Upper lobe of left lung (tissue), 6 donors: ENCODE measurements around the gene DZIP1L. TPM values are rescaled to one million over a fixed set of nuclear protein-coding genes. Genes with fewer than 3 reads are reported as not detected.

Source experiments
- ATAC-seq, 2 donors: fragments of 200-7000 bp; cut with Tn5 transposase; one replicate each; pipeline ENCODE4 v1.9.1; 2022; ENCODE audit warnings: mild to moderate bottlenecking in 2 of 2, moderate library complexity in 2 of 2; ENCODE audit not compliant: low FRiP score in 2 of 2
- DNase-seq, 2 donors: peaks; one replicate each; pipeline ENCODE4 v3.0.0-alpha.2; 2019 to 2020
- H3K27ac ChIP-seq, 4 donors: fragments of 200-600 bp; sonication (generic); one replicate each; pipeline ENCODE4 v1.5.1; 2016 to 2019
- H3K27me3 ChIP-seq, 4 donors: fragments of 200-600 bp; sonication (generic); one replicate each; pipeline ENCODE4 v1.5.1; 2017 to 2019
- H3K36me3 ChIP-seq, 4 donors: fragments of 200-600 bp; sonication (generic); one replicate each; pipeline ENCODE4 v1.5.1; 2016 to 2019
- H3K4me1 ChIP-seq, 4 donors: fragments of 200-600 bp; sonication (generic); one replicate each; pipeline ENCODE4 v1.5.1; 2018 to 2019
- H3K4me3 ChIP-seq, 4 donors: fragments of 200-600 bp; sonication (generic); one replicate each; pipeline ENCODE4 v1.5.1; 2017 to 2019; ENCODE audit warnings: mild to moderate bottlenecking in 2 of 4, moderate library complexity in 1 of 4
- H3K9me3 ChIP-seq, 4 donors: fragments of 200-600 bp; sonication (generic); one replicate each; pipeline ENCODE4 v1.5.1; 2018 to 2019
- EP300 ChIP-seq, 4 donors: sonication (generic); formaldehyde crosslinking; IDR thresholded peaks; one replicate each; pipeline ENCODE4 v1.5.1; 2017; ENCODE audit warnings: antibody characterized with exemption in 4 of 4, control low read depth in 2 of 4
- POLR2A ChIP-seq, 4 donors: fragments of 450-650 bp; IDR thresholded peaks; one replicate each; pipeline ENCODE4 v1.5.1; 2016 to 2017; ENCODE audit warnings: antibody characterized with exemption in 4 of 4, mild to moderate bottlenecking in 2 of 4
- POLR2AphosphoS5 ChIP-seq, 2 donors: sonication (generic); formaldehyde crosslinking; IDR thresholded peaks; one replicate each; pipeline ENCODE4 v1.5.1; 2017; ENCODE audit warnings: antibody characterized with exemption in 2 of 2
- WGBS, 2 donors: methylation state at CpG; one replicate each; pipeline ENCODE4 v1.1.5; 2017 to 2018; 5-methylcytosine and 5-hydroxymethylcytosine counted together
- total RNA-seq, 6 donors: library from RNA; depleted of rRNA in 4 of 6; stranded (reverse); fragments of >200 nt in 4 of 6; gene quantifications; one replicate each; pipeline versions ENCODE4 v1.1.0 to v1.2.1, GENCODE V29; 2016 to 2021
- TF ChIP-seq, protein P1 (sequence below), 6 experiments: fragments of 450-650 bp in 4 of 6; fragments of 200-600 bp in 2 of 6; sonication (generic) in 2 of 6; IDR thresholded peaks; one replicate each; pipeline ENCODE4 v1.5.1; 2016 to 2019; ENCODE audit warnings: antibody characterized with exemption in 6 of 6
- donor health status: DM: no; HTN: no; CAD: no; lungs with moderate emphysema.
- donor health status: DM: no; HTN: yes; CAD: no; lungs with severe emphysema.

DZIP1L gene
- total RNA-seq, 6 donors from 2014 or later, result 15.9 to 97.4 (median 24.5) TPM

DNA sequence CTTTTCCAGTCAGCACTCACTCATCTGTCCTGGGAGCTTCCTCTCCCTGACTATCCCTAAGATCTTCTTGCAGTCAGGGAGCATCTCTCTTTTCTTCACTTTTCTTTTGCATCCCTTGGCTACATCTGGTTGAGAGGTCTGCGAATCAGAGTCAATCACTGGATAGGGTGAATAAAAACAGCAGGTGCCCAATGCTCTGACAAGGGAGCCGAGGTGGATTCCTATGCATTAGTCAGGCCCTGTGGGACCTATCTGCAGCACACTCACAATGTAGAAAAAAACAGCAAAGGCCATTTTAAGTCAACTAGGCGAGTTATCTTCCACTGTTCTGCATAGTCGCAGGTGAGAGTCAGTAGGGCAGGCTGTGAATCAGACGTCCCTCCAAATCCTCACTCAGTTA, 35.5 kb downstream of the DZIP1L start:
- Histone ChIP-seq H3K4me3 (no peak overlapping the region), H3K4me1 (no peaks in the 10 kb centered on the region), H3K27ac (no peak overlapping the region), H3K36me3 (peaks cover 0 to 42% (median 12%) of the 10 kb centered on the region in 4 donors), H3K9me3 (no peaks in the 10 kb centered on the region), H3K27me3 (no peaks in the 10 kb centered on the region)
- ATAC-seq (no peak), DNase-seq (no peak)
- TF ChIP-seq, protein P1, sequence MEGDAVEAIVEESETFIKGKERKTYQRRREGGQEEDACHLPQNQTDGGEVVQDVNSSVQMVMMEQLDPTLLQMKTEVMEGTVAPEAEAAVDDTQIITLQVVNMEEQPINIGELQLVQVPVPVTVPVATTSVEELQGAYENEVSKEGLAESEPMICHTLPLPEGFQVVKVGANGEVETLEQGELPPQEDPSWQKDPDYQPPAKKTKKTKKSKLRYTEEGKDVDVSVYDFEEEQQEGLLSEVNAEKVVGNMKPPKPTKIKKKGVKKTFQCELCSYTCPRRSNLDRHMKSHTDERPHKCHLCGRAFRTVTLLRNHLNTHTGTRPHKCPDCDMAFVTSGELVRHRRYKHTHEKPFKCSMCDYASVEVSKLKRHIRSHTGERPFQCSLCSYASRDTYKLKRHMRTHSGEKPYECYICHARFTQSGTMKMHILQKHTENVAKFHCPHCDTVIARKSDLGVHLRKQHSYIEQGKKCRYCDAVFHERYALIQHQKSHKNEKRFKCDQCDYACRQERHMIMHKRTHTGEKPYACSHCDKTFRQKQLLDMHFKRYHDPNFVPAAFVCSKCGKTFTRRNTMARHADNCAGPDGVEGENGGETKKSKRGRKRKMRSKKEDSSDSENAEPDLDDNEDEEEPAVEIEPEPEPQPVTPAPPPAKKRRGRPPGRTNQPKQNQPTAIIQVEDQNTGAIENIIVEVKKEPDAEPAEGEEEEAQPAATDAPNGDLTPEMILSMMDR (IDR thresholded peaks at IDR 0.05), result no peak
- TF ChIP-seq EP300 (IDR thresholded peaks at IDR 0.05) (no peak), POLR2A (IDR thresholded peaks at IDR 0.05) (no peak), POLR2AphosphoS5 (IDR thresholded peaks at IDR 0.05) (no peak)
- 90 to 94% methylated on average over 5 of the region's 5 CpGs for WGBS, 2 donors

DNA sequence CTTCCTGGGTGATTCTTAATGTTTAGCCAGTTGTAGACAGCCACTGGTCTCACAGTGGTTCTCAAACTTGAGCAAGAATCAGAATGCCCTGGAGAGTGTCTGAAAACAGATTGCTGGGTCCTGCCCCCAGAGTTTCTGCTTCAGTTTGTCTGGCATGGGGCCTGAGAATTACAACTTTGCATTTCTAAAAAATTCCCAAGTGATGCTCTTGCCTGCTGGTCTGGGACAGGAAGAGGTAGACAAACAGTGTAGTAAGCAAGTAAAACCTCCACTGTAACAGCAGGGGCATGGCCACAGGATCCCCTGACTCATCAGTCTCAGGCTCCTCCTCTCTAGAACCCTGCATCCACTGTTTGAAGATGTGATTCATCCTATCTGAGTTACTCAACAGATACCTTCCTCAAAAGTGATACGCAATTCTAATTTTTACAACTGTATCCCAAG, 36.5 kb downstream of the DZIP1L start:
- peak in 1 of 2 donors; percentile 62 for ATAC-seq
- TF ChIP-seq POLR2AphosphoS5 (IDR thresholded peaks at IDR 0.05), result no peak
- TF ChIP-seq EP300 (IDR thresholded peaks at IDR 0.05), result no peak
- no peak for TF ChIP-seq POLR2A (IDR thresholded peaks at IDR 0.05)
- TF ChIP-seq, protein P1 (IDR thresholded peaks at IDR 0.05), result no peak
- 72 to 90% methylated on average over 1 of the region's 1 CpG for WGBS, 2 donors
- Histone ChIP-seq H3K36me3 (peaks cover 0 to 33% (median 7%) of the 10 kb centered on the region in 4 donors), H3K4me1 (no peaks in the 10 kb centered on the region), H3K9me3 (no peaks in the 10 kb centered on the region), H3K4me3 (no peak overlapping the region), H3K27me3 (no peaks in the 10 kb centered on the region), H3K27ac (no peak overlapping the region)
- no peak for DNase-seq

DNA sequence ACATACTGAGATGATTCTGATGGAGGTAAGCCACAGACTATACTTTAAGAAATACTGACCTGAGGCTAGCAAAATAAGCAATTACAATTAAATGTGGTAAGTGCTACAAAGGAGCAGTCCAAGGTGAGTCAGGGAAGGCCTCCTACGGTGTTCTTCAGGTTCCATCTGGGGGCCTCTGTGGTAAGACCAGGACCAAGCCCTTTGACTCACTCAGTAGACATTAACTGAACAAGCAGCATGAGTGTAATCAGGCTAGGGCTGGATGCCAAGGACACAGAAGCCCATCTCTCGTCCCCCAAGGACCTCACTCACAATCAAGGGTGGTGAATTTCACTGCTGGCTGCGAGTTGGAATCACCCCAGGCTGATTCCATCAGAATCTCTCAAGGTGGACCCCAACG, 37.3 kb downstream of the DZIP1L start:
- DNase-seq (no peak), ATAC-seq (no peak)
- TF ChIP-seq POLR2A (IDR thresholded peaks at IDR 0.05) (no peak), POLR2AphosphoS5 (IDR thresholded peaks at IDR 0.05) (no peak), EP300 (IDR thresholded peaks at IDR 0.05) (no peak)
- TF ChIP-seq, protein P1 (IDR thresholded peaks at IDR 0.05), result no peak
- Histone ChIP-seq H3K4me3 (no peak overlapping the region), H3K9me3 (no peaks in the 10 kb centered on the region), H3K36me3 (peaks cover 0 to 26% (median 2%) of the 10 kb centered on the region in 4 donors), H3K4me1 (no peaks in the 10 kb centered on the region), H3K27ac (no peak overlapping the region), H3K27me3 (no peaks in the 10 kb centered on the region)
- WGBS, 2 donors, result 85 to 93% methylated on average over 4 of the region's 4 CpGs

DNA sequence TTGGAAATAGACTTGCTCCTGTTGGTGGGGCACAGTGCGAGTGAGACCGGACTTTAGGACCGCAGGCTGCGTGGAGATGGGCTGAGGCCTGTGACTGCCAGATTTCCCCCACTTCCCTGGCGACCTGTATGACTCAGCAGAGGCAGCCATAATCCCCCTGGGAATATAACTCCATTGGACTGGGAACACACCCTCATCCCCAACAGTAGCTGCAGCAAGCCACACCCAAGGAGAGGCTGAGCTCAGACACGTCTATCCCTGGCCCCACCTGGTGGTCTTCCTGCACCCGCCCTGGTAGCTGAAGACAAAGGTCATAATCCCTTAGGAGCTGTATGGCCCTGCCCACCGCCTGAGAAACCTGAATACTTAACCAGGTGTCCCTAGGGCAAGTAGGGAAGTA, 42.6 kb downstream of the DZIP1L start:
- WGBS, 2 donors, result 60 to 85% methylated on average over 1 to 3 of the region's 8 CpGs

More for the DNA sequence above, 42.6 kb downstream of the DZIP1L start:
- no peak for TF ChIP-seq POLR2AphosphoS5 (IDR thresholded peaks at IDR 0.05)
- TF ChIP-seq, protein P1 (IDR thresholded peaks at IDR 0.05), result no peak
- no peak for TF ChIP-seq POLR2A (IDR thresholded peaks at IDR 0.05)
- TF ChIP-seq EP300 (IDR thresholded peaks at IDR 0.05), result no peak
- Histone ChIP-seq H3K27me3 (no peaks in the 10 kb centered on the region), H3K4me1 (no peaks in the 10 kb centered on the region), H3K27ac (no peak overlapping the region), H3K36me3 (peaks cover 0 to 20% (median 12%) of the 10 kb centered on the region in 4 donors), H3K4me3 (no peak overlapping the region), H3K9me3 (no peaks in the 10 kb centered on the region)
- DNase-seq (no peak), ATAC-seq (no peak)
